AG09309 (cell line): ENCODE data around the gene TBCD.

Source experiments
- DNase-seq: peaks from one replicate; pipeline ENCODE4 v3.0.0-alpha.2; 2010; ENCODE audit warnings: low read depth
- H3K4me3 ChIP-seq: 2 replicates; pipeline ENCODE4 v1.5.1; 2011; ENCODE audit warnings: mild to moderate bottlenecking, low read depth, low read length, moderate library complexity; ENCODE audit not compliant: control insufficient read depth
- CTCF ChIP-seq: IDR thresholded peaks from 2 replicates; pipeline ENCODE4 v1.5.1; 2011; ENCODE audit warnings: mild to moderate bottlenecking, low read depth, low read length, inconsistent platforms; ENCODE audit not compliant: insufficient read depth, control insufficient read depth; ENCODE audit errors: missing control alignments

Gene TBCD

GRCh38 chr17:82884341-82884969 lies 132.6 kb downstream of the TBCD start:
- H3K4me3 ChIP-seq = no peak overlapping the region
- DNase-seq = no peak
- no peak for TF ChIP-seq CTCF

- no peak for TF ChIP-seq CTCF
- H3K4me3 ChIP-seq = no peak overlapping the region
Observed at GRCh38 chr17:82884970-82885353, 133.1 kb downstream of the TBCD start.

GRCh38 chr17:82887255-82888164 lies 135.6 kb downstream of the TBCD start:
- no peak for DNase-seq
- no peak for TF ChIP-seq CTCF
- no peak overlapping the region for H3K4me3 ChIP-seq

More at GRCh38 chr17:82884970-82885353, 133.1 kb downstream of the TBCD start:
- no peak for DNase-seq

- TF ChIP-seq CTCF = no peak
- no peak for DNase-seq
- no peak overlapping the region for H3K4me3 ChIP-seq
Observed at GRCh38 chr17:82888583-82889495, 137.0 kb downstream of the TBCD start.

- no peak for TF ChIP-seq CTCF
- no peak overlapping the region for H3K4me3 ChIP-seq
- DNase-seq = no peak
Observed at GRCh38 chr17:82889496-82890338, 137.9 kb downstream of the TBCD start.

- DNase-seq = no peak
- no peak overlapping the region for H3K4me3 ChIP-seq
- no peak for TF ChIP-seq CTCF
Observed at GRCh38 chr17:82890339-82890730, 138.5 kb downstream of the TBCD start.
